Gastroesophageal sphincter (tissue), 4 donors: ENCODE results near the gene TP63. TPM values are rescaled to one million over a fixed set of nuclear protein-coding genes. Genes with fewer than 3 reads are reported as not detected.

Experiments used
- ATAC-seq: fragments of 150-250 bp; one replicate; pipeline ENCODE4 v1.9.1; 2016; ENCODE audit warnings: mild to moderate bottlenecking, moderate library complexity
- H3K27ac ChIP-seq, 4 donors: fragments of 200-600 bp; sonication (generic) in 3 of 4; 1 replicate in 3 of 4; 2 replicates in 1 of 4; pipeline ENCODE4 v1.5.1; 2016 to 2019
- H3K27me3 ChIP-seq: fragments of 200-600 bp; sonication (generic); one replicate; pipeline ENCODE4 v1.5.1; 2019
- H3K36me3 ChIP-seq, 2 donors: fragments of 200-600 bp; sonication (generic); one replicate each; pipeline ENCODE4 v1.5.1; 2019; ENCODE audit warnings: control low read depth in 1 of 2
- H3K4me1 ChIP-seq, 3 donors: fragments of 200-600 bp; sonication (generic); 1 replicate in 2 of 3; 2 replicates in 1 of 3; pipeline ENCODE4 v1.5.1; 2016 to 2019; ENCODE audit warnings: control low read depth in 2 of 3
- H3K4me3 ChIP-seq, 2 donors: fragments of 200-600 bp; sonication (generic); one replicate each; pipeline ENCODE4 v1.5.1; 2019; ENCODE audit warnings: mild to moderate bottlenecking in 1 of 2, moderate library complexity in 1 of 2
- H3K9me3 ChIP-seq, 3 donors: fragments of 200-600 bp; sonication (generic); one replicate each; pipeline ENCODE4 v1.5.1; 2017 to 2019; ENCODE audit warnings: control low read depth in 2 of 3
- CTCF ChIP-seq, 4 experiments: fragments of 200-600 bp in 2 of 4; fragments of 450-650 bp in 2 of 4; sonication (generic) in 1 of 4; IDR thresholded peaks; one replicate each; pipeline ENCODE4 v1.5.1; 2017 to 2019; ENCODE audit warnings: antibody characterized with exemption in 4 of 4, mild to moderate bottlenecking in 2 of 4, moderate library complexity in 2 of 4
- EP300 ChIP-seq: sonication (generic); formaldehyde crosslinking; IDR thresholded peaks from one replicate; pipeline ENCODE4 v1.6.1; 2017; ENCODE audit warnings: antibody characterized with exemption, mild to moderate bottlenecking
- POLR2A ChIP-seq, 2 donors: fragments of 450-650 bp; IDR thresholded peaks; one replicate each; pipeline ENCODE4 v1.6.1; 2017; ENCODE audit warnings: antibody characterized with exemption in 2 of 2, mild to moderate bottlenecking in 2 of 2, moderate library complexity in 1 of 2
- POLR2AphosphoS5 ChIP-seq: sonication (generic); formaldehyde crosslinking; IDR thresholded peaks from one replicate; pipeline ENCODE4 v1.6.1; 2017; ENCODE audit warnings: antibody characterized with exemption
- WGBS, 2 donors: methylation state at CpG; one replicate each; pipeline ENCODE4 v1.1.5; 2018; ENCODE audit warnings: low coverage in 1 of 2; 5-methylcytosine and 5-hydroxymethylcytosine counted together
- total RNA-seq, 4 donors: library from RNA; depleted of rRNA; stranded (reverse); fragments of >200 nt; gene quantifications; one replicate each; pipeline ENCODE4 v1.1.0, GENCODE V29; 2016

TP63 gene
- 1 to 10 TPM in 2 of 4 donors, under 1 TPM in 1, not detected in 1; 0.13 to 7.4 (median 3.4) TPM for total RNA-seq

GRCh38 chr3:189631373-189631408 is at the start of gene TP63:
TP63 (plus strand) TSS chr3:189631389; CDS start chr3:189631516, 127 bp downstream.
- Histone ChIP-seq H3K27me3 (no peaks in the 10 kb centered on the region), H3K4me1 (peaks cover 0 to 6% (median 0%) of the 10 kb centered on the region in 3 donors), H3K36me3 (no peaks in the 10 kb centered on the region), H3K27ac (no peak within 1 kb of the TSS), H3K4me3 (peak within 1 kb of the TSS; percentile 12 to 13), H3K9me3 (no peaks in the 10 kb centered on the region)
- TF ChIP-seq EP300, result no peak
- TF ChIP-seq CTCF (IDR thresholded peaks at IDR 0.05), result no peak
- TF ChIP-seq POLR2AphosphoS5, result no peak
- no peak for TF ChIP-seq POLR2A (IDR thresholded peaks at IDR 0.05)
- ATAC-seq, result no peak

DNA sequence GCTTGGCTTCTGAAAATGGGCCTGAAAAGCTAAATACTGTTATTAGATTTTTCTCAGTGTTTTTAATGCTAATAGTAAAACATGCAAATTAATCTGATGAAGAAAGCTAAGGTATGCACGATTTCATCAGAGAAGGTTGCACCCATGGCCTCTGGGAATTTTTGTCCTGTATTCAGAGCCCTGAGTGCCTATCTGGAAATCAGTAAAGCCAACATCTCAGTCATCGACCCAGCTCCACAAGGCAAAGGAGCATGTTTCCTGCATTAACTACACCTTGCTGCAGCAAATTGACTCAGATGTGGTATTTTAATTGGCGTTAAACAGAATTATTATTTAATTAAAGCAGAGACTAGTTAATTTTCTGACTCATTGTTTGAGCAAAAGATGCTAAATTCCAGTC is 49.0 kb upstream of the TP63 start:
- Histone ChIP-seq H3K27ac (no peak overlapping the region), H3K4me3 (no peak overlapping the region), H3K27me3 (no peaks in the 10 kb centered on the region), H3K4me1 (no peaks in the 10 kb centered on the region), H3K36me3 (no peaks in the 10 kb centered on the region), H3K9me3 (no peaks in the 10 kb centered on the region)
- no peak for ATAC-seq
- WGBS, 2 donors, result 92 to 97% methylated on average over 3 of the region's 3 CpGs
- TF ChIP-seq POLR2AphosphoS5 (no peak), EP300 (no peak), CTCF (IDR thresholded peaks at IDR 0.05) (no peak), POLR2A (IDR thresholded peaks at IDR 0.05) (no peak)

GRCh38 chr3:189584645-189585044 is 46.5 kb upstream of the TP63 start:
- Histone ChIP-seq H3K36me3 (no peaks in the 10 kb centered on the region), H3K4me1 (no peaks in the 10 kb centered on the region), H3K9me3 (no peaks in the 10 kb centered on the region), H3K27me3 (no peaks in the 10 kb centered on the region), H3K4me3 (no peak overlapping the region), H3K27ac (no peak overlapping the region)
- TF ChIP-seq POLR2A (IDR thresholded peaks at IDR 0.05) (no peak), EP300 (no peak), CTCF (IDR thresholded peaks at IDR 0.05) (no peak), POLR2AphosphoS5 (no peak)
- no peak for ATAC-seq
- WGBS, 2 donors, result 76% methylated on average over 1 of the region's 1 CpG; no CpG with 5 or more reads in 1 of the 2 donors

GRCh38 chr3:189586941-189587663 is 44.1 kb upstream of the TP63 start:
- WGBS, 2 donors, result 81 to 82% methylated on average over 7 of the region's 7 CpGs
- no peak overlapping the region for H3K27ac ChIP-seq
- no peak for ATAC-seq
- H3K9me3 ChIP-seq, result no peaks in the 10 kb centered on the region
- no peaks in the 10 kb centered on the region for H3K36me3 ChIP-seq
- TF ChIP-seq POLR2A (IDR thresholded peaks at IDR 0.05), result no peak
- TF ChIP-seq CTCF (IDR thresholded peaks at IDR 0.05), result no peak
- no peak for TF ChIP-seq EP300
- TF ChIP-seq POLR2AphosphoS5, result no peak
- H3K4me1 ChIP-seq, result no peaks in the 10 kb centered on the region
- no peaks in the 10 kb centered on the region for H3K27me3 ChIP-seq
- no peak overlapping the region for H3K4me3 ChIP-seq

GRCh38 chr3:189587664-189588040 is 43.5 kb upstream of the TP63 start:
- Histone ChIP-seq H3K9me3 (no peaks in the 10 kb centered on the region), H3K4me3 (no peak overlapping the region), H3K27ac (no peak overlapping the region), H3K36me3 (no peaks in the 10 kb centered on the region), H3K27me3 (no peaks in the 10 kb centered on the region), H3K4me1 (no peaks in the 10 kb centered on the region)
- no peak for TF ChIP-seq CTCF (IDR thresholded peaks at IDR 0.05)
- no peak for TF ChIP-seq POLR2AphosphoS5
- no peak for ATAC-seq
